Posterior cingulate gyrus (tissue), 11 donors: ENCODE measurements around the gene DENND1A.

Source experiments
- DNase-seq, 10 donors: peaks; one replicate each; pipeline versions ENCODE4 v3.0.0 to v3.0.0-alpha.2; 2020 to 2021; ENCODE audit warnings: mixed read lengths in 3 of 10
- intact Hi-C: fragments of 100-400 bp; cut with DNase I; formaldehyde crosslinking; loops from one replicate; pipeline ENCODE4 v1.15.1; 2023

The DENND1A gene

DNA sequence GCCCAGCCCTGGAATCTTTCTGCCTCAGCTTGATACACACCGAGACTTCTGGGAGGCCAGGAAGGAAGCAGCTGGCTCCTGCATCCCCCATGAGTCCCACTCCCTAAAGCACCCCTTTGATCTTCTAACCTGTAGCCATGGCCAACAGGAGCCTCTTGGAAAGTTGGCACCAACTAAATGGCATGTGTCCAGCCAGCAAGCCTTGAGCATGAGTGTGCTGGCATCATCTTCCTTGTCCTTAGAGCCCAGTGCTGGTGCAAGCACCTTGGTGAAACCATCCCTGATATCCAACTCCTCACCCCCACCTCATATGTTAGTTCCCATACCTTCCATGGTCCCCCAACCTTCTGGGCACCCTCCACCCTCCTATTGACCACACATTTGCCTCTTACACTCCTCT is 443.5 kb downstream of the DENND1A start:
- intact Hi-C loops, result no loop called here
- DNase-seq, result no peak

- no peak for DNase-seq
- intact Hi-C loops, result no loop called here
These were observed 444.7 kb downstream of the DENND1A start for GRCh38 chr9:123485216-123485615.

DNA sequence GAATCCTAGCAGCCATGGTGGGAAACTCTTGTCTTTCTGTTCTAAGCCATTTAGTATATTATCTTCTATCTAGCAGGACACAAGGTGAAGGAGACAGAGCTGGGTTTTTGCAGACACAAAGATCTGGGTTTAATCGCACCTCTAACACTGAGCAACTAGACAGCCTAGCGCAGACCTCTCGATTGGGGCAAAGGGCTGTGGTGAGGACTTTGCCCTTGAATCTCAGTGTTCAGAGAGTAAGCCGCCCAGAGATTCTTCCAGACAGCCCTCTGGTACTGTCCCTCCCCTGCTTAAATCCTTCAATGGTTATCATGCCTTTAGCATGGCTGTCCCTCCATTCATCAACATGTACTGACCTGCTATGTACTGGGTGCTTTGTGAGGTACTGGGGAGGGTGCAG is 445.8 kb downstream of the DENND1A start:
- intact Hi-C loops, result no loop called here
- DNase-seq, result no peak

- intact Hi-C loops, result no loop called here
These were observed 446.6 kb downstream of the DENND1A start for GRCh38 chr9:123483191-123483803.

DNA sequence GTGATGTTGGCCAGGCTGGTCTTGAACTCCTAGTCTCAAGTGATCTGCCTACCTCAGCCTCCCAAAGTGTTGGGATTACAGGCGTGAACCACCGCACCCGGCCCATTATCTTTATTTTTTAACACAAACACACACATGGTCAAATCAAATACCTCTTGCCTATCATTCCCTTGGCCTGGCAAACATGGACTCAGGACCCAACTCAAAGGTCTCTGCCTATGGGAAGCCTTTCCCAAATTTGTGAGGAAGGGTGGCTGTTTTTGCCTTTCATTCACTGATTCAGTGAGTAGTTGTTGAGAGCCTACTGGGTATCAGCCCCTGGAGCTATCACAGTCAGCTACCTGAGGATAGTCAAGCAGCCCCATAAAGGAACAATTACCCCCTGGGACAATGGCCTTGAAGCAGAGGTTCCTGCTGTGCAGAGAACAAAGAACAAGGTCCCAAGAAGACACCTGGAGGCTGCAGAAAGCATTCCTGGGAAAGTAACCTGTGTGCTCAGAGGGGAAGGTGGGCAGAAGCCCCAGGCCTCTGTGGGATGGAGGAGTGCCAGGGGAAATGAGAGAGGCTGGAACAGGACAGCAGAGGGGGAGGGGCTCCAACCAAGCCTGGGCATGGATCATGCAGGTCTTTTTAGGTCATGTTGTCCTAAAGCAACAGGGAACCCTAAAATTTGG is 447.5 kb downstream of the DENND1A start:
- no peak for DNase-seq
- intact Hi-C loops, result no loop called here

More at GRCh38 chr9:123483191-123483803, 446.6 kb downstream of the DENND1A start:
- DNase-seq, result no peak

GRCh38 chr9:123481209-123481865 is 448.6 kb downstream of the DENND1A start:
- intact Hi-C loops, result no loop called here
- no peak for DNase-seq

GRCh38 chr9:123480791-123481190 is 449.1 kb downstream of the DENND1A start:
- intact Hi-C loops, result no loop called here
- DNase-seq, result no peak

DNA sequence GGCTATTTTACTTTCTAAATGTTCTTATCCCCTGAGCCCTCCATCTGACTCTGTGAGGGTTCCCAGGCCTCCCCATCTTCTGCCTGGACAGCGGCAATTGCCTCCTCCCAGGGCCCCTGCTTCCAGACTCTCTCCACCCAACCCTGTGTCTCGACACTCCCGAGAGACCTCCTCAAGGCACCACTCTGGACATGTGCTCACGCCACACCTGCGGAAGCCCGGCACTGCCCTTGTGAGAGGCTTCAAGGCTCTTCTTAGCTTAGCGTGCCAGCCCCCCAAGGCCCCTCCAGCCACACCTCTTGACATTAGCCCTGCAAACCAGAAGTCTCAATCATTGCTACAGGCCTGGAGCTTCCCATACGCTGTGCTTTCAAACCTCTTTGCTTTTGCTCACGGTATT is 449.8 kb downstream of the DENND1A start:
- no peak for DNase-seq
- intact Hi-C loops, result no loop called here

GRCh38 chr9:123478967-123479602 is 450.8 kb downstream of the DENND1A start:
- intact Hi-C loops, result no loop called here
- DNase-seq, result no peak

DNA sequence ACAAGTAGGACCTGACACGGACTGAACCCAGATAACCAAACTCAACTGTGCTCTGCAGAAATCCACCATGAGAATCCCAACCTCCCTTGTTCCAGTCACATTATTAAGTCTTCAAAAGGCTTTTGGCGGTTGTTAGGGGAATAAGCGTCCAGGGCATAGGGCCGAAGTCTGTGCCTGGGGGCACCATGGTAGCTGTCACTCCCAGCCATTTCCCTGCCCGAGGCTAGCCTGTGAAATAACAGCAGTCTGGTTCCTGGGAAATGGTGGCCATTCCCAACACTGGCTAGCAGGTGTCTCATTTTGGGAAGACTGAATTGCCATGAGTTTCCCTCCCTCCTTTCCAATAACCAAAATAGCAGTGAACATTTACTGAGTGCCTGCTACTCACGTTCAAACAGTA is 451.8 kb downstream of the DENND1A start:
- DNase-seq, result no peak
- intact Hi-C loops, result no loop called here

- intact Hi-C loops, result no loop called here
- peak in 1 of 10 donors; percentile 50 for DNase-seq
These were observed 454.5 kb downstream of the DENND1A start for GRCh38 chr9:123475407-123475806.

DNA sequence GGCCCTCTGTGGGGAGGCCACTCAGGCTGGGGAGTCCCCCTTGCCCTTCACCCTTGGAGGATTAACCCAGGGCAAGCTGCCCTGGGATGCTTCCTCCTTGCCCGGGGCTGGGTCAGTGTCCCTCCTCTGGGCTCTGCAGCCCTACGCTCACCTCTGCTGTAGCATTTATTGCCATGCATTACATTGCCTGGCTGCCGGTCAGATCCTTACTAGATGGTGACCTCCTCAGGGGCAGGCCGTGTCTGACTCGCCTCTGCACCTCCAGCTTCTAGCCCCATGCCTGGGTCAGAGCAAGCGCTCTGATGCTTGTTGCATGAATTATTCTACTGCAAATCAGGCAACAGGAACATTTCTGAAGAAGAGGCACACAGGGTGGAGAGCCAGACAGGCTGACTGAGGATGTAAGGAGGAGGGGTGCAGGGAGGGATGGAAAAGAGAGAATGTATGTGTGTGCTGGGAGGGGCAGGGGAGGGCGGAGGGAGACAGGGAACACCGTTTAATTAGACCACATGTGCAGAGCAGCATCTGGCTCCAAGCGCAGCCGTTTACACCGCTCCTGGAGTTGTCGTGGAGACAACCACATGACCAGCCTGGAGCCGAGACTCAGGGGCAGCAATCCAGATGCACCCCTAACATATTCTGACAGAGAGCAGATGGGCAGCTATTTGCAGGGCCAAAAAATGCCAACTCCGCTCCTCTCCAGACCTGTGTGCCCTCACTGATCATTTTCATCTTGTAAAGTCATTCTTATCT is 456.9 kb downstream of the DENND1A start:
- peak in 9 of 10 donors; percentile 32 to 92 (median 61) for DNase-seq
- intact Hi-C loops, result no loop called here

DNA sequence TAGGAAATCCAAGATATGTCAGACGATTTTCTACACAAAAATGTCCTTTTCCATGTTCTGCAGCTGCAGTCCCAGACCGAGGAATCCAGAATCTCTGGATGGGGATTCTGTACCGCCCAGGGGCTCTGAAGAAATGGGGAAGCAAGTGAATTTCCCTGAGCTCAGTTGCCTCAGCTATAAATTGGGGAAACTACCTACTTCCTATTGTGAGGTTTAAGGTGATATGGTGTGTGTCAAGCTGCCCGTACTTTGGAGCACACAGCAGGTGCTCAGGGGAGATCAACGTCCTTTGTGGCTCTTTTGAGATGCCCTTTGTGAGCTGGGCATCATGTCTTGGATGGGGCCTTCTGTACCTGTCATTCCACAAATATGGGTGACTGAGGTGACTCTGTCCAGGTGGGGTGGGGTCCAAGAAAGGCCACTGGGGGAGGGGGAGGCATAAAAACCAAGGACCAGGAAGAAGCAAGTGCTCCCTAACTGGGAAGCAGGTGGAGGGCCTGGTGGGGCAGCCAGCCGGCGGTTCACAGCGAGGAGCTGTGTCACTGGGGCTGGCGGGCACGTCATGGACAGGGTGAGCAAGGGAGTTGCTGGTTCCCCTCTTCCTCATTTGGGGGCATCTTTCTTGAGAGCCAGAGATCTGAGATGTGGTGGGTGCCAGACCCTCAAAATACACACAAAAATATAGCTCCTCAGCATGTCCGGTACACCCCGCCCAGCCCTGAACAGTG is 457.9 kb downstream of the DENND1A start:
- peak in 2 of 10 donors; percentile 44 to 63 for DNase-seq
- intact Hi-C loops, result no loop called here

DNA sequence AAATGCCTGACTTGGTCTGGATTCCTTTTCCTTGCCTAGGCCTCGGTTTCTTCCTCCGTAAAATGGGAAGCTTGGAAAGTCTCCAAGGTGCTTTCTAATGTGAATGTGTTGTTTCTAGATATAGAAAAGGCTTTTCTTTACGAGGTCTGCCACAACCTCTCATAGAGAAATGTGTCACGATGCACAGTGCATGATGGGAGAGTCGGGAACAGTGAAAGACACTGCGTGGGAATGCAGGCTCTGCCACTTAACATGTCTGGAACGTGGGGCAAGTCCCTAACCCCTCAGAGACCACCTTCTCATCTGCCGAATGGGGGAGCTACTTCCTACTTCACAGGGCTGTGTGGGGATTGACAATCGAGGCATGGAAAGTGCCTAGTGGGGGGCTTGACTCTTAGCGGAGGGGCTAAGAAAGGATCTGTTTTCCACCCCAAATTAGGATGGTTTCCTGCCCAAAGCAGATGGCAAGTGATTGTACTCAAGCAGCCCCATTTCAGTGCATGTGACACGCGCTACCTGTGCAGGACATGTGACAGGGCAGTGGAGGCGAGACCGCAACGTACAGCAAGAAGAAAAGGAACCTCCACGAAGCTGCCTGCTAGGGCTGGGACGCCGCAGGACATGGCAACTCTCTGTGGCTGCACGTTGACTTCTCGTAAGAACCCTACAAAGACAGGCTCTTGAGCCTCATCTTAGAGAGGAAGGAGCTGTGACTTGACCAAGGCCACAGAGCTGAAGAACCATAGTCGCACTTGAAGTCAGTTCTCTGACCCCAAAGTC is 458.7 kb downstream of the DENND1A start:
- intact Hi-C loops, result no loop called here
- peak in 2 of 10 donors; percentile 23 to 65 for DNase-seq

- peak in 2 of 10 donors; percentile 17 to 45 for DNase-seq
- intact Hi-C loops, result no loop called here
These were observed 459.7 kb downstream of the DENND1A start for GRCh38 chr9:123470121-123470782.

DNA sequence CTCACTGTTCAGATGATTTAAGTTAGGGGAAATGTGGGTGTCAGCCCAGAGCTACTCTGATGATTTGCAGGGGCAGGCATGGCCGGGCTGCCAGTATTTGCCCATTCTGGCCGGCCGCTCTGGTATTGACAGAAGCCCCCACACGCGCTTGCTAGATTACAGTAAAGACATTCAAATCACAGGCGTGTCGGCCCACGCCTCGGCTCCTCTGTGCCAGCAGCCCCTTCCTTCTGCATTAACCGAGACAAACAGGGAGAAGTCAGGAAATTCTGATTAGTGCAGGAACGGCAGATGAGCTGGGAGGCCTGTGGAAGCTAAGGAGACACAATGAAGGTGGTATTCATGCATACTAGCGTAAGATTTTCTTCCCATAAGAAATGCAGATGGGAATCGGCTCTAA is 460.6 kb downstream of the DENND1A start:
- DNase-seq, result peak in 3 of 10 donors; percentile 75 to 82 (median 75)
- intact Hi-C loops, result no loop called here

DNA sequence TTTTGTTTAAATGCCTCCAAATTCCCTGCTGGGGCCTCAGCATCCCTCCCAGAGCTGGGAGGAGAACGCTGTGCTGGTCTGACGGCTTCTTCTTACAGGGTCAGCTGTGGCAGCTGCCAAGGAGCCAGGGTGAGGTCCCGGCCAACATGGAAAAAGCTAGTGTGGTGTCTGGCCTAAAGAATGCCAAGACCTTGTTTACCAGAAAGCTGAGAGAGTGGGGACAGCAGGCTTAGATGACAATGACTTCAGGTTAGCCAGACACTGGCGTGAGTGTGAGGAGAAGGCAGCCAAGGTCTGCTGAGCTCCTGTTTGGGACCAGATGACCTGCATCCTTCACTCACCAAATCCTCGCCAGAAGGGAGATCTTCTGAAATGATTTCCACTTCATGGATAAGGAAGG is 461.4 kb downstream of the DENND1A start:
- intact Hi-C loops, result no loop called here
- peak in 1 of 10 donors; percentile 26 for DNase-seq

GRCh38 chr9:123465304-123465703 is 464.6 kb downstream of the DENND1A start:
- intact Hi-C loops, result no loop called here
- DNase-seq, result no peak

DNA sequence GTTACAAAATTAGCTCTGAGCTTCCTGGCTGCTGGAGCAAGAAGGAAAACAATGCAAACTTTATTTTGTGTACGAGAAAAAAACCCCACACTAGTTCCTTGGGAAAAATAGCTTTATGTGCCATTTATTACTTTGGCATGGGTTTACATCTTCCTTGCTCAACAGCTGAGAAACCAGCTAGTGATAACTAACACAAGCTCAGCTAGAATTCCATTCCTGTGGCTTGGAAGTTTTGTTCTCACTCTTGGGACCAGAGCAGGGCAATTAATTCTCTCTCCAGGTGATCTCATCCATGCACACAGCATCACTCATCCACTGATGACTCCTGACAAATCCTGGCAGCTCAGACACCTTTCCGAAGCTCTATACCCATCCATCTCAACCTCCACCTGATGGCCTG is 469.8 kb downstream of the DENND1A start:
- intact Hi-C loops, result no loop called here
- DNase-seq, result no peak
